Ramos (cell line): ENCODE data around the gene PPP6R2.
"Not testable (repeated sequence)": the region's sequence is repeated elsewhere in the genome, so short reads cannot be mapped to it uniquely, and the experiment has no call there.

Experiments
- in situ Hi-C: fragments of 300-500 bp; cut with MboI; formaldehyde crosslinking; loops from one replicate; pipeline ENCODE4 v1.14.3; 2022; ENCODE audit warnings: low sequenced_read_pairs; ENCODE audit not compliant: unreplicated experiment

Gene PPP6R2

DNA sequence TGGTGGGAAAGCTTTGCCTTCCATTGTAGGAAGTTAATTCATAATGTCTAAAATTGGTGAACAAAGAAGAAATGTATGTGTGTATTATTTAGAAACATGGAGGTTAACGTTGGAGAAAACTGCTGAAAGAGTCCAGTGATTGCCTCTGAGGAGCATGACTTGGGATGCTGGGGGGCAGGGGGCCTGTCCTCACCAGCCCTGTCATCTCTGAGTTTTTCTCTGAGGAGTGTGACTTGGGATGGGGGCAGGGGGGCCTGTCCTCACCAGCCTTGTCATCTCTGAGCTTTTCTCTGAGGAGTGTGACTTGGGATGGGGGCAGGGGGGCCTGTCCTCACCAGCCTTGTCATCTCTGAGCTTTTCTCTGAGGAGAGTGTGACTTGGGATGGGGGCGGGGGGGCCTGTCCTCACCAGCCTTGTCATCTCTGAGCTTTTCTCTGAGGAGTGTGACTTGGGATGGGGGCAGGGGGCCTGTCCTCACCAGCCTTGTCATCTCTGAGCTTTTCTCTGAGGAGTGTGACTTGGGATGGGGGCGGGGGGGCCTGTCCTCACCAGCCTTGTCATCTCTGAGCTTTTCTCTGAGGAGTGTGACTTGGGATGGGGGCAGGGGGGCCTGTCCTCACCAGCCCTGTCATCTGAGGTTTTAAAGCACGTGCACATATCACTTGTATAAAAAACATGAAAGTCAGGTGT is 54.4 kb downstream of the PPP6R2 start:
- in situ Hi-C loops: not testable (repeated sequence)

DNA sequence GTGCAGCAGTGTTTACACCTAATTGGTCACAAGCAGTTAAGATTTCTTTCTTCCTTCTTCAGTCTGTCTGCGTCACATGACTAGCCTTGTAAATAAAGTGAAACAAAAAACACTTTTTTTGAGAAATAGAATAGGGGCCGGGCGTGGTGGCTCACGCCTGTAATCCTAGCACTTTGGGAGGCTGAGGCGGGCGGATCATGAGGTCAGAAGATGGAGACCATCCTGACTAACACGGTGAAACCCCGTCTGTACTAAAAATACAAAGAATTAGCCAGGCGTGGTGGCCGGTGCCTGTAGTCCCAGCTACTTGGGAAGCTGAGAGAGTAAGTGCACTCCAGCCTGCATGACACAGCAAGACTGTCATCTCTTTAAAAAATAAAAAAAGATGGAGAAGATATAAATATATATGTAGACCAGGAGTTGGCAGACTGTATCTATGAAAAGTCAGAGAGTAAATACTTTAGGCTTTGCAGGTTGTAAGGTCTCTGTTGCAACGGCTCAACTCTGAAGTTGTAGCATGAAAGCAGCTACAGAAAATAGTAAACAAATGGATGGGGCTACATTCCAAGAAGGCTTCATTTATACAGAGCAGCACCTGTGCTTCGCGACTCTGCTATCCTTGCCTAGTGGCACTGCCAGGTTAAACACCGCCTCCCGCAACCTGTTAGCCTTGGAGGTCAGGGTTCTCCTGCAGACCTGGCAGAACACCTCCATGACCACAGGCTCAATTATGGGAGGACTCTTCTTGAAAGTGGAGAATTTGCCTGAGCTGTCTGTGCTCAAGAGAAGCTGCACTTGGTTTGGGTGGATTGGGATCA is 55.9 kb downstream of the PPP6R2 start:
- in situ Hi-C loops: no loop called here

DNA sequence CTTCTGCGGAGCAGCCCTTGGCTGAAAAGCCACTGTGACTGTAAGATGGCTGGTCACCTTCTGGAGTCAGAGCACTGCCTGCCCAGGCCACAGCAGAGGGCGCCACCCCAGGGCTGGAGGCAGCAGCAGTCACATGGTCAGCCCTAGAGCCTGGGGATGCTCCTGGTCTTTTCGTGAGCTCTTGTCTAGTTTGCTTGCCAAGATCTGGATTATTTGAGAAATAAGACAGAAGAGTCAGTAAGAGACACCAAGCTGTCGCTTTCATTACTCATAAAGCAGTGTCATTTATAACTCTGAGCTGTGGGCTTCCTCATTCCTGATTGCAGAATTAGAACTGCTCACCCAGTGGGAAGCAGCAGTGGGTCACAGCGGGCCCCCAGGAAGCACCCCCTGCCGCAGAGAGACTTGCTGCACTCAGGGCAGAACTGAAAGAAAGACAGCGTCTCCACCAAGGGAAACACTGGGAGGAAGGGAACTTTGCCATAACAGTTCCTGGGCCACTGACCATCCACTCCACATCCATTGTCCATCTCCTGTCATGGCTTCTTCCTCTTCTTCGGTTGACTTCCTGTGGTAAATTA is 56.7 kb downstream of the PPP6R2 start:
- in situ Hi-C loops: no loop called here

DNA sequence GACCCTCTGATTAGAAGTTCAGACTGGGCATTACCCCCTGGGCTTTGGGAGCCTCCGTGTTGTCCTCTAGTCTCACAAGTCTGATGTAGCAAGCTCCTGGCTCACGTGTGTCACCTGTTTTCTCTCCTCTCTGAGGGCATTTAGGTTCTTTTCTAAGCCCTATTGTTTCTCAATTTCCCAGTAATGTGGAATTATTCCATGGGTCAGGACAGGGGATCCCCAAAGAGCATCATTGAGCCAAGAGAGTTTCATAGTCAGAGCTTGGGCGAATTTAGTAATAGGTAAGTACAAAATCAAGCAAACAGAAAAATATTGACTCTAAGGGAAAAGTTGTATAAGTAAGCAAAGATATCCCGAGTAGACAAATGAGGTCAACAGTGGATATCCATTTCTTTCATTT is 57.3 kb downstream of the PPP6R2 start:
- in situ Hi-C loops: no loop called here

DNA sequence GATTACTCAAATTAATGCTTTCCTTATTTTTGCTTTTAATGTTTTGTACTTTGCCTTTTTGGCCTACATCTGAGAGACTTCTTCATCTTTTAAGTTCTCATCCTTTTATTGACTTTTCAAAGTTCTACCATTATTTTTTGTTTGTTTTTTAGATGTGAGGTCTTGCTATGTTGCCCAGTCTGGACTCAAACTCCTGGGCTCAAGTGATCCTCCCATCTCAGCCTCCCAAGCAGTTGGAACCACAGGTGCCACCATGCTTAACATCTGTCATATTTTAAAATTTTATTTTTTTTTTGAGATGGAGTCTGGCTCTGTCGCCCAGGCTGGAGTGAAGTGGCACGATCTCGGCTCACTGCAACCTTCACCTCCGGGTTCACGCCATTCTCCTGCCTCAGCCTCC is 57.8 kb downstream of the PPP6R2 start:
- in situ Hi-C loops: no loop called here

DNA sequence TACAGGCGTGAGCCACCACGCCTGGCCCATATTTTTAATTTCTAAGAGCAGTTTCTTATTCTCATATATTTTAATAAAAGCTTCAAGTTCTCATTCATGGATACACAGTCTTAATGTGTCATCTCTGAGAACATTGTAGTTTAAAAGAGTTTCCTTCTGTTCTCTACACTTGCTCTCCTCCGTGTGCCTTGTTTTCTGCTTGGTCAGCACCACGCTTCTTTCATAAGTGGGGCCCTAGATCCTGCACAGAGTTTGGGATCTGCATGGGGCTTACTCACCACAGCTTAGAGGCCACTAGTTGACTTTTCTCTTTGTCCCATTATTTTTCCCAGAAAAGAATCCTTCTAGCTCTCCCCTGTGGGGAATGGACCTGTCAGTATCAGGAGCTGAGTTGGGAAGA is 58.8 kb downstream of the PPP6R2 start:
- in situ Hi-C loops: no loop called here

DNA sequence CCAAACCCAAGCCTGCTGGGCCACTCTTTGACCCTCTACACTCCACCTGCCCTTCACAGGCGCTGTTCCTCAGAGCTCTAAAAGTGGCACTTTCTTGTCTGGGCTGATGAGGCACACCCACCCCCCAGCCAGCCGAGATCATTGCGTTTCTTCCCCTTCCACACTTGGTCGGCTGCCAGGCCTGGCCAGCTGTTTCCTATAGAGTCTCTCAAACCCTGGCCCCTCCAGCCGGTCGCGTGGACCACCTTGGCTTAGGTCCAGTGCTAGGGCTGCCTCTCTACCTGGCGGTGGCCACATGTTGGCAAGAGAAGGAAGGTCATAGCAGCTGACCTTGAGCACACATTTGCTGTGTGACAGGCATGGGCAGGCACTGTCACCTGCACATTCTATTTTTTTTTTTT is 60.6 kb downstream of the PPP6R2 start:
- in situ Hi-C loops: no loop called here

DNA sequence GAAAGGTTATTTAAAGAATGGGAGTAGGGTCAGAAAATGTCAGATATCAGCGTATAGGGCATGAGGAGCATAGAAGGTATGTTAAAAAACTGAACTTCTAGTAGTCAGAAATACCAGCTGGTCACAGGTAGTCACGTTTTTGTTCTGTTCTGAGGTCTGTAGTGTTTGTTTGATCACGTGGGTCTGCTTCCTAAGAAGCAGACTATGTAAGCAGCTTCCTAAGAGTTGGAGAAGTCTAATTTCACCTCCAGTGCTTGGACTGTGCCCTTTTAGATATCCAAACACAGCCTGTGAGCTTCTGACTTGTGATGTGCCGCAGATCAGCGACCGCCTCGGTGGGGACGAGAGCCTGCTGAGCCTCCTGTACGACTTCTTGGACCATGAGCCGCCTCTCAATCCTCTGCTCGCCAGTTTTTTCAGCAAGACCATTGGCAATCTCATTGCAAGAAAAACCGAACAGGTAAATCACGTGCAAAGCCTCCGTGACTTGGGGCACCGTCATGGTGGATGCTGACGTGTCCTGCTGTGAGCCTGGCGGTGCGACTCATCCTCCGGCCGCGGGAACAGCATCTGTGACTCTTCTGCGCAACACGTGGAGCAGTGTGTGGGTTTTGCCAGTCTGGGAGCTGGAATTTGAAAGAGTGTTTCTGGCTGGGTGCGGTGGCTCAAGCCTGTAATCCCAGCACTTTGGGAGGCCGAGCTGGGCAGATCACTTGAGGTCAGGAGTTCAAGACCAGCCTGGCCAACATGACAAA is 63.5 kb downstream of the PPP6R2 start:
- in situ Hi-C loops: no loop called here

DNA sequence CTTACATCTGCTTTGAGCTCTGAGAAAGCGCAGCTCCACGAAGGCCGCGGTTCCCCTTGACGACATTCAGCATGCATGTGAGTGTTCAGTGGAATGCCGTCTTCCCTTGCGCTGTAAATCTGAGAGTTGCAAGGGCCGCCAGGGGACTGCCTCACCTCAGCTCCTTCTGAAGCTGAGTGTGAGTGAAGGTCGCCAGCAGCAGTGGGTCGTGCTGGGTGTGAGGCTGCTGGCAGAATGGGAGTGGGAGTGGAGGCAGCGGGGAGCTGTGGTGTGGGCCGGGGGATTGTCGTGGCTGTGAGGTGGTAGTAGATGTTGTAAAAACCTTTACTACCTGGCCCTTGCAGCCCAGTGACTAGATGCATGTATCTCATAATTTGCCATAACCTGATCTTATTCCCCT is 65.2 kb downstream of the PPP6R2 start:
- in situ Hi-C loops: no loop called here

DNA sequence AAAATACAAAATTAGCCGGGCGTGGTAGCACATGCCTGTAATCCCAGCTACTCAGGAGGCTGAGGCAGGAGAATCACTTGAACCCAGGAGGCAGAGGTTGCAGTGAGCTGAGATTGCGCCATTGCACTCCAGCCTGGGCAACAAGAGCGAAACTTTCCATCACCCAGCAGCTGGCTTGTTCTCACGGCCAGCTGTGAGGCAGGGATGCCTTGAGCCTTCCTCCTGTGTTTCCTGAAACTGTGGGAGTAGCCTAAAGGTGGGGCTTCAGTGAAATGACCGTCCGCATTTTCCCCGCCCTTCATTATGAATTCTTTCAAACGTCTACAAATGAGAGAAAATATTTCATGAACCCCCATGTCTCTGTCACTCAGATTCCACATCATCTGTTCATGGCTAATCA is 65.8 kb downstream of the PPP6R2 start:
- in situ Hi-C loops: not testable (repeated sequence)

DNA sequence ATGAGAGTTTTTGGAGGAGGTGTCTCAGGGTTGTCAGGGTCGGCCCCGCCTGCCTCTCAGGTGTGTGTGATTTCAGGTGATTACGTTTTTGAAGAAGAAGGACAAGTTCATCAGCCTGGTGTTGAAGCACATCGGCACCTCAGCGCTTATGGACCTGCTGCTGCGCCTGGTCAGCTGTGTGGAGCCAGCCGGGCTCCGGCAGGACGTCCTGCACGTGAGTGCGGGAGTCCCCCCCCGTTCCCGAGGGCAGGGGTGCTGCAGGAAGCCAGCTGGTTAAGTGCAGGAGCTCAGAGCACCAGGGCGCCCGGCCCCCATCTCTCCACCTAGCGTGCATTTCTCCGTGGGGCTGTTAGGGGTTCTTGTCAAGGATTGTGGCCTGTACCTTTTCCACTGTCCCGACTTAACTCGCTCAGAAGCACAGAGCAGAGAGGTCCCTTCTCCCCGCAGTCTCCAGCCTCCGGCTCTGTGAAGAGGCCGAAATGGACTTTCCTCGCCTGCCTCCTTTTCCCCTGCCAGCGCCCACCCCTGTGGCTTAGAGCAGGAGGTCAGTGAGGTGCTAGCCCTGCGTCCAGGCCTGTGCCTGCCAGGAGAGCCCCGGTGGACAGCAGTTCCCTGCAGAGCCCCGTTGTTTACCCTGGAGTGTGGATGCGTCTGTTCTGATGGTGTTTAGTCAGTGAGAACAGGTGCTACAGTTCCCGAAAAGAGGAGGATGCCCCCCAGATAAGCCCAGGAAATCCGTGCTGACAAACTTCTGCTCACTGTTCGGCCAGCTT is 71.5 kb downstream of the PPP6R2 start:
- in situ Hi-C loops: no loop called here

DNA sequence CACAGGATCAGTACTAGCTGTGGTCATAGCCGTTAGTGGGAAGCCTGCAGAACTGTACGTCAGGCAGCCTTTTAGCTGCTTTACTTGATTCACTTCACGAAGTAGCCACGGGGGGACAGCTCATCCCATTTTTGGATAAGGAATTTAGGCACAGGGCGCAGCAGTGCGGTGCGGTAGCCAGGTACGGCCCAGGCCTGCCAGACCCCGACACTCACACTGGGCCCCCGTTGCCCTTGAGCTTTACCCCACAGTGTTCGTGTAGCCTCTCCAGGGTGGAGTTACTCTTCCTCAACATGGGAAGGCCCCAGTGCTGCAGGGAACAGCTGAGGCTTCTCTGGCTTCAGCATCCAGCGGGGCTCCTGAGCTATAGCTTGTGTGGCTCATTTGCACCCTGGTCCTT is 72.3 kb downstream of the PPP6R2 start:
- in situ Hi-C loops: no loop called here

DNA sequence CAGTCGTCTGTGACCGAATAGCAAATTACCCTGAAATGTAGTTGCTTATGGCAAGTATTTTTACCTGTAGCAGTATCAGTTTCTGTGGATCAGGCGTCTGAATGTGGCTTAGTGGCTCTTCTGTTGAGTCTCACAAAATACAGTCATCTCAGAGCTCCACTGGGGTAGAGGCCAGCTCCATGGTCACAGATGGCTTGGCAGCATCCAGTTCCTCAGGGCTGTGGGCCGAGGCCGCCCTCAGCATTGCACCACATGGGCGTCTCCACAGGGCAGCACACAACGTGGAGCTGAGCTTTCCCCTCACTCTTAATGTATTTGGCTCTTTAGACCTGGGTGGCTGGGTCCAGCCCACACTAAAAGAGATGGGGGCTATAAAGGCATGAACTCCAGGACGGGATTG is 73.9 kb downstream of the PPP6R2 start:
- in situ Hi-C loops: no loop called here

DNA sequence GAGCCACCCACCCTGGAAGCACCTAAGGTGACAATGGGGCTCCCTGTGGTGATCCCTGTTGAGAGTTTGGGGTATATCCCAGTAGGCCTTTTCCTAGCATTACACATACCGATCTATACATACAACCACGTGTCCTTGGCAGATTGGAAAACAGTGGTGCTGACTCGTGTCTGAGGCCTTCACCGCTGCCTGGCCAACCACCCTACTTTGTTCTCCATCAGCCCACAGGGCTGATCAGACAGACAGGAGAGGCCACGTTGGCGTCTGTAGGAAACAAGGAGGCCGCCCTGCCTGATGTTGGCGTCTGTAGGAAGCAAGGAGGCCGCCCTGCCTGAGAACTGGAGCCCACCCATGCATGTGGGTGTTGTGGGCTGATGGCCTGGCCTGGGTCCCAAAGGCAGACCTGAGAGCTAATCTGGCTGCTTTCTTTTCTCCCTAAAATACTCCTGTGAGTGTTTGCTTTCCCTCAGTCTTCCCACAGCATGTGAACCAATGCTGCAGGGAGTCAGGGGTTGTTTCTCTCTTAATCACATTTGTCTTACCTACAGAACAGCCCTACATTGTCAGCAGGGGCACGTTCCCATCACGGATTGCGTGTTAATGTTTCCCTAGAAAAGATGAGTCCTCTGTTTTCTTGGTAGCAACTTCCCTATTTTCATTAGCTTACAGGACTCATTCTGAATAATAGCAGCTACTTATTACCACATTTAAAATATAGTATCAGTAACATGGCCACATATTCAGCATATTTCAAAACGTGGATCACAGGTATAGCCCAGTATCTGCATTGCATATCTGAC is 74.5 kb downstream of the PPP6R2 start:
- in situ Hi-C loops: no loop called here

DNA sequence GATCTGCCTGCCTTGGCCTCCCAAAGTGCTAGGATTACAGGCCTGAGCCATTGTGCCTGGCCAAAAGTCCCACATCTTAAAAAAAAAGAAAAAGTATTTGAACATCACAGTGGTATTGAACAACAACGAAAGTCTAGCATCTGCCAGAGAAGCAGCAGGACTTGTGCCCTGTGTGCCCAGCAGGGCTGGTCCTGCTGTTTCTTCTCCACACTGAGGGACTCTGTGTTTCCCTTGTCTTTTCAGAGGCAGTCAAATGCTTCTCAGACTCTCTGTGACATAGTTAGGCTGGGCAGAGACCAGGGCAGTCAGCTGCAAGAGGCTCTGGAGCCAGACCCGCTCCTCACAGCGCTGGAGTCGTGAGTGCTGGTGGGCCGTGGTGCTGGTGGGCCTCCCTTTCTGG is 75.5 kb downstream of the PPP6R2 start:
- in situ Hi-C loops: no loop called here

DNA sequence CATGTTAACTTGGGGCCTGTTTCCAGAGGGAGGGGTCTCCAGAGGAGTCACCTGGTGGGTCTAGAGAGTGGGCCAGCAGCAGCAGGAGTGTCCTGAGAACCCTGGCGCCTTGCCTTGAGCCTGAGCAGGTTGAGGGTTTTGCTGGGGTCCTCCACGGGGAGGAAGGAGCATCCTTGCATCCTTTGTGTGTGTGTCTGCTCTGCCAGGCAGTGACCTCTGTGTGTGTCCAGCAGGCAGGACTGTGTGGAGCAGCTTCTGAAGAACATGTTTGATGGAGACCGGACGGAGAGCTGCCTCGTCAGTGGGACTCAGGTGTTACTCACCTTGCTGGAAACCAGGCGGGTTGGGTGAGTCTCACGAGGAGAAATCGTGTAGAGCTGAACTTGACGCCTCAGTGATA is 76.0 kb downstream of the PPP6R2 start:
- in situ Hi-C loops: no loop called here

DNA sequence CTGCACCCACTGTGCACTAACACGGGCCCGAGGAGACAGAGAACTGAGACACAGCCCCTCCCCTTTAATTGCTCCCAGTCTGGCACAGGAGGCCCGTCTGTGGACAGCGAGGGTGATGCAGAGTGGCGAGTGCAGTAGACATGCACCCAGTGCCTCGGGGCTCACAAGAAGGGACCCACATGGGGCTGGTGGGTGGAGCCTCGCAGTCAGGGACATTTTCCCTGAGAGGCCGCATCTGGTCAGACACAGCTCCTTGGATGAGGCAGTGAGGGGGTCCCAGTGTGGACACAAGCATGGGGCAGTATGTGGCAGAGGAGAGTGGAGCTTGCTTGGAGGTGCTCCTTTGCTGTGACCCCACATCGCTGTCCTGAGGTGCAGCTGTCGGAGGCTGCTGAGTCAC is 76.9 kb downstream of the PPP6R2 start:
- in situ Hi-C loops: no loop called here

DNA sequence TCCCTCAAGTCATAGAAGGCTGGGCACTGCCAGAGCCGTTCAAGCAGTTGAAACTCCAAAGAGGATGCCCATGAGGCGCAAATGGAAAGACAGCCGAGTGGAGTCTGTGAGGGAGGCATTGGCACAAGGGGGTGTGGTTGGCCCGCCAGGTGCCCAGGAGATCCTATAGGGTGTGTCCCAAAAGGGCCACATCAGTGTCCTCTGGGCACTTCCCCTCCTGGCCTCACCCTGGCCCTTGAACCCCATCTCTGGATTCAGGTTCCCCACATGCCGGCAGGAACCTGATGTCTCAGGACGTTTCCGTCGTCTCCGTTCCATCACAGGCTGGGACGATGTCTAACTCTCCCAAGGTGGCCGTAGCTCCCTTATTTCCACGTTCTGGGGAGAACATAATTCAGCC is 77.5 kb downstream of the PPP6R2 start:
- in situ Hi-C loops: no loop called here

DNA sequence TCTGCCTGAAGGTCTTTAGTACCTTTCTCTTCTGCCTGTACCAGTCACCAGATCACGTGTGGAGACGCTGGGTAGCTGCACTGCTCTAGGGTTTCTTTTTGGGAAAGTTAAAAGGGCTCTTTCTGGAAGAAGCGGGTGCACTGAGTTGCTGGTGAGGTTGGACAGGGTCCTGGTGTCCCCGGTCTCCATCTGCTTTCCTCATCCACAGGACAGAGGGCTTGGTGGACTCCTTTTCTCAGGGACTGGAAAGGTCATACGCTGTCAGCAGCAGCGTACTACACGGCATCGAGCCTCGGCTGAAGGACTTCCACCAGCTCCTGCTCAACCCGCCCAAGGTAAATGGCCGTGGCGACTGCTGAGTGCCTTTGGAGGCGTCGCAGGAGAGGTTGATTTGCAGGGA is 78.9 kb downstream of the PPP6R2 start:
- in situ Hi-C loops: no loop called here
